ENCODE data around the gene TMEM45A.
"Not testable (repeated sequence)": the region's sequence is repeated elsewhere in the genome, so short reads cannot be mapped to it uniquely, and the experiment has no call there.

TMEM45A gene

DNA sequence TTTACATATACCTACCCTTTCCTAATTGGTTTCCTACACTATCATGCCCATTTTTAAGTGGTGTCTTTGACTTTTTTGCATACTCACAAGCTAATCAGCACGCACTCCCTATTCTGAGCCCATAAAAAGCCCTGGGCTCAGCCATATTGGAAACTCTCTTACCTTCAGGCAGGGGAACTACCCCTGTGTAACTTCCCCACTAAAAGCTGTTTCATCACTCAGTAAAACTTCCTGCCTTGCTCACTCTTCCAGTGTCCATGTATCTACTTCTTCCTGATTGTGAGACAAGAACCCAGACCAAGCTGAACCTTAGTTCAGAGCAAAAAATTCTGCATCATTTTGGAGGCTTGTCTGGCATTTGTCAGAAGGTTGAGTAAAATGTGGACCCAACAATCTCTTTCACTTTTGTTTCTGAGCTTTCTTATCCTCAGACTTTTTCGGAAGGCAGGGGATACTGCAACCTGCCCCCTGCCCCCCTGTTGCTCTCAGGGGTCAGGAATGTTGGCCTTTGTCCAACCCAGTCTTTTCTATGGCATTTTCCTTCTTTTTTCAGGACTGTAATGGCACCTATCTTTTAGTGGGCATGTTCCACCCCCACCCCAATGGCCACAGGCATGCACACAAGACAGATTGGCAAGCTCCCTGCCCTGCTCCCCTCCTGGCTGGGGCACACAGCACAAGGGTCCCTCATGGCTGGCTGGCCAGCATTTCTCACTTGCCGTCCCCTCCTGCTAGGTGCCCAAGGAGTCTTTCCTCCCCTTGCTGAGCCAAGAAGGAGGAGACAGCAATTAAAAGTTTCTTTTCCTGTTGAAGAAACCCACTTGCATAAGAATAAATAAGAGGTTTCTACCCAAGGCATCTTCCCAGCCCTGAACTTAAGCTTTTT lies 26.3 kb upstream of the TMEM45A start:
- Mint-ChIP-seq H3K36me3 (ENCODE audit: low read depth) (peaks cover 3% of the 10 kb centered on the region), H3K27me3 (ENCODE audit: low read depth) (peaks cover 12% of the 10 kb centered on the region), H3K27ac (no peak overlapping the region), H3K4me1 (no peaks in the 10 kb centered on the region), H3K9me3 (peaks cover 27% of the 10 kb centered on the region), H3K4me3 (no peak overlapping the region)
- TF ChIP-seq, protein P1, sequence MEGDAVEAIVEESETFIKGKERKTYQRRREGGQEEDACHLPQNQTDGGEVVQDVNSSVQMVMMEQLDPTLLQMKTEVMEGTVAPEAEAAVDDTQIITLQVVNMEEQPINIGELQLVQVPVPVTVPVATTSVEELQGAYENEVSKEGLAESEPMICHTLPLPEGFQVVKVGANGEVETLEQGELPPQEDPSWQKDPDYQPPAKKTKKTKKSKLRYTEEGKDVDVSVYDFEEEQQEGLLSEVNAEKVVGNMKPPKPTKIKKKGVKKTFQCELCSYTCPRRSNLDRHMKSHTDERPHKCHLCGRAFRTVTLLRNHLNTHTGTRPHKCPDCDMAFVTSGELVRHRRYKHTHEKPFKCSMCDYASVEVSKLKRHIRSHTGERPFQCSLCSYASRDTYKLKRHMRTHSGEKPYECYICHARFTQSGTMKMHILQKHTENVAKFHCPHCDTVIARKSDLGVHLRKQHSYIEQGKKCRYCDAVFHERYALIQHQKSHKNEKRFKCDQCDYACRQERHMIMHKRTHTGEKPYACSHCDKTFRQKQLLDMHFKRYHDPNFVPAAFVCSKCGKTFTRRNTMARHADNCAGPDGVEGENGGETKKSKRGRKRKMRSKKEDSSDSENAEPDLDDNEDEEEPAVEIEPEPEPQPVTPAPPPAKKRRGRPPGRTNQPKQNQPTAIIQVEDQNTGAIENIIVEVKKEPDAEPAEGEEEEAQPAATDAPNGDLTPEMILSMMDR (IDR thresholded peaks at IDR 0.05; ENCODE audit: unreplicated experiment in 3 of 3), result no peak

DNA sequence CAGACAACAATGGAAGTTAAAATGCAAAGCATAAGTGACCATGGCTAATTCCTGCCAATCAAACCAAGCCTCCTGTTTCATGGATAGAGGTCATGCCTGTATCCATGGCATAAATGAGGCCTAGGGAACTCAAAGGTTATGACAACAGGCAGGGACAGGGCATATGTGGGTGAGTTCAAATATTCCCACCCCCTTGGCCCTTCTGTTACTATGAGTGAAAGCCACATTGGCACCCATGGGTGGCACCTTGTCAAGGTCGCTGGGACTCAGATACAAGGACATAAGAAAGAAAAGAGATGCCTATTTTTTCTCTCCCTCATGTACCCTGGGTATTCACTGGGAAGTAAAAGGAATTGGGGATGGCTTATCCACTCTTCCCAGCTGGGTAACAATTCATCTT lies 25.3 kb upstream of the TMEM45A start:
- H3K4me3 Mint-ChIP-seq, result no peak overlapping the region

DNA sequence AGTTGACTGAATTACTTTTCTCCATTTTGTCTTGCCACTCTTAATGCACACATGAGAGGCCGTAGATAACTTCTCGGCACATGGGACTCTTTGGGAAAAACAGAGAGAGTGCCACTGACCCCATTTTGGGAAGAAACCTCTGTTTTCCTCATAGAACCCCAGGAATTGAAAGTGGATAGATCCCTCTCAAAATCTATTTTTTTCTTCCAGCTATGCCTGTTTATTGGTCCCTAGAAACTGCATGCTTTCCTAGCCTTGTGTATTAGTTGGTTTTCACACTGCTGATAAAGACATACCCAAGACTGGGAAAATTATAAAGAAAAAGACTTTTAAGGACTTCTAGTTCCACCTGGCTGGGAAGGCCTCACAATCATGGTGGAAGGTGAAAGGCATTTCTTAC lies 23.7 kb upstream of the TMEM45A start:
- Mint-ChIP-seq H3K4me1 (no peaks in the 10 kb centered on the region), H3K9me3 (peaks cover 29% of the 10 kb centered on the region), H3K36me3 (ENCODE audit: low read depth) (peaks cover 3% of the 10 kb centered on the region), H3K27ac (no peak overlapping the region), H3K4me3 (no peak overlapping the region), H3K27me3 (ENCODE audit: low read depth) (peaks cover 7% of the 10 kb centered on the region)
- TF ChIP-seq, protein P1 (IDR thresholded peaks at IDR 0.05; ENCODE audit: unreplicated experiment in 3 of 3), result no peak

More for the DNA sequence above, 25.3 kb upstream of the TMEM45A start:
- TF ChIP-seq, protein P1 (IDR thresholded peaks at IDR 0.05; ENCODE audit: unreplicated experiment in 3 of 3), result no peak
- peaks cover 29% of the 10 kb centered on the region for H3K9me3 Mint-ChIP-seq
- H3K4me1 Mint-ChIP-seq, result no peaks in the 10 kb centered on the region
- H3K27me3 Mint-ChIP-seq (ENCODE audit: low read depth), result peaks cover 12% of the 10 kb centered on the region
- H3K36me3 Mint-ChIP-seq (ENCODE audit: low read depth), result peaks cover 3% of the 10 kb centered on the region
- H3K27ac Mint-ChIP-seq, result no peak overlapping the region

DNA sequence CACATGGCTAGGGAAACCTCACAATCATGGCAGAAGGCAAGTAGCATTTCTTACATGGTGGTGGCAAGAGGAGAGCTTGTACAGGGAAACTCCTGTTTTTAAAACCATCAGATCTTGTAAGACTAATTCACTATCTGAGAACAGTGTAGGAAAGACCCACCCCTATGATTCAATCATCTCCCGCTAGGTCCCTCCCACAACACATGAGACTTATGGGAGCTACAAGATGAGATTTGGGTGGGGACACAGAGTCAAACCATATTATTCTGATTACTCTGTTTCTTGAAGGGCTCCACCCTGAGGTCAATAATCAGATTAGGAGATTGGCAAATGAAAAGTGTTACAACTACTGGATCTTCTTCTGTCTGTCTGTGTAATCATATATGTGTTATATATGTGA lies 21.5 kb upstream of the TMEM45A start:
- TF ChIP-seq, protein P1 (IDR thresholded peaks at IDR 0.05; ENCODE audit: unreplicated experiment in 3 of 3), result no peak
- H3K4me3 Mint-ChIP-seq, result no peak overlapping the region
- H3K36me3 Mint-ChIP-seq (ENCODE audit: low read depth), result peaks cover 3% of the 10 kb centered on the region
- no peak overlapping the region for H3K27ac Mint-ChIP-seq
- H3K27me3 Mint-ChIP-seq (ENCODE audit: low read depth), result peaks cover 6% of the 10 kb centered on the region
- no peaks in the 10 kb centered on the region for H3K4me1 Mint-ChIP-seq
- peaks cover 34% of the 10 kb centered on the region for H3K9me3 Mint-ChIP-seq

DNA sequence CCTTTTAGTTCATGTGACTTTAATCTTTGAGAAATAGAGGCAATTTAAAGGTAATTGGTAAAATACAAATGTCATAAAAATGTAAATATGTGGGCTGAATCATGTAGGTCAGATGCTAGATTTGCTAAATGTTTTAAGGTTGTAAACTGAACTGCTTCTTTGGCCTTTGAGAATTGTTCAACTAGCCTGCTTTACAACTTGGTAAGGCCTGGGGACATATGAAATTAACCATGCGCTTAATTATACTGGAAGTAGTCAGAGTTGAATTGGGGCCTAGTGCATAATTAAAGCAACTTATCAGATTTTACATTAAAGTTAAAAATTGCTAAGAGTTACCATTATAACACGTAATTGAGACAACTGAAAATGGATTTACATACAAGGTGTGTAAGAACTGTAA lies 21.0 kb upstream of the TMEM45A start:
- TF ChIP-seq, protein P1 (IDR thresholded peaks at IDR 0.05; ENCODE audit: unreplicated experiment in 3 of 3), result no peak
- peaks cover 3% of the 10 kb centered on the region for H3K36me3 Mint-ChIP-seq (ENCODE audit: low read depth)
- H3K27me3 Mint-ChIP-seq (ENCODE audit: low read depth), result peaks cover 1% of the 10 kb centered on the region
- no peak overlapping the region for H3K4me3 Mint-ChIP-seq
- no peak overlapping the region for H3K27ac Mint-ChIP-seq
- peaks cover 37% of the 10 kb centered on the region for H3K9me3 Mint-ChIP-seq
- H3K4me1 Mint-ChIP-seq, result no peaks in the 10 kb centered on the region

DNA sequence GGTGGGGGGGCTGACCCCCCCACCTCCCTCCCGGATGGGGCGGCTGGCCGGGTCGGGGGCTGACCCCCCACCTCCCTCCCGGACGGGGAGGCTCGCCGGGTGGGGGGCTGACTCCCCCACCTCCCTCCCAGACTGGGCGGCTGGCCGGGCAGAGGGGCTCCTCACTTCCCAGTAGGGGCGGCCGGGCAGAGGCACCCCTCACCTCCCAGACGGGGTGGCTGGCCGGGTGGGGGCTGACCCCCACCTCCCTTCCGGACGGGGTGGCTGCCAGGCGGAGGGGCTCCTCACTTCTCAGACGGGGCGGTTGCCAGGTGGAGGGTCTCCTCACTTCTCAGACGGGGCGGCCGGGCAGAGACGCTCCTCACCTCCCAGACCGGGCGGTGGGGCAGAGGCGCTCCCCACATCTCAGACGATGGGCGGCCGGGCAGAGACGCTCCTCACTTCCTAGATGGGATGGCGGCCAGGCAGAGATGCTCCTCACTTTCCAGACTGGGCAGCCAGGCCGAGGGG lies 14.5 kb upstream of the TMEM45A start:
- H3K4me3 Mint-ChIP-seq; H3K4me1 Mint-ChIP-seq; H3K27ac Mint-ChIP-seq; H3K36me3 Mint-ChIP-seq (ENCODE audit: low read depth); H3K27me3 Mint-ChIP-seq (ENCODE audit: low read depth): not testable (repeated sequence)
- H3K9me3 Mint-ChIP-seq, result peaks cover 12% of the 10 kb centered on the region

GRCh38 chr3:100478521-100478920 lies 13.9 kb upstream of the TMEM45A start:
- H3K9me3 Mint-ChIP-seq, result peaks cover 12% of the 10 kb centered on the region
- H3K4me1 Mint-ChIP-seq; H3K27me3 Mint-ChIP-seq (ENCODE audit: low read depth); H3K4me3 Mint-ChIP-seq; H3K27ac Mint-ChIP-seq; H3K36me3 Mint-ChIP-seq (ENCODE audit: low read depth): not testable (repeated sequence)
